Suppressor macrophage (primary cell): ENCODE measurements around the gene S100A6.
"Not testable (repeated sequence)": the region's sequence is repeated elsewhere in the genome, so short reads cannot be mapped to it uniquely, and the experiment has no call there.

ENCODE experiments used
- DNase-seq, 4 experiments: peaks; one replicate each; pipeline ENCODE4 v3.0.0-alpha.2; 2020 to 2022

S100A6 gene

DNA sequence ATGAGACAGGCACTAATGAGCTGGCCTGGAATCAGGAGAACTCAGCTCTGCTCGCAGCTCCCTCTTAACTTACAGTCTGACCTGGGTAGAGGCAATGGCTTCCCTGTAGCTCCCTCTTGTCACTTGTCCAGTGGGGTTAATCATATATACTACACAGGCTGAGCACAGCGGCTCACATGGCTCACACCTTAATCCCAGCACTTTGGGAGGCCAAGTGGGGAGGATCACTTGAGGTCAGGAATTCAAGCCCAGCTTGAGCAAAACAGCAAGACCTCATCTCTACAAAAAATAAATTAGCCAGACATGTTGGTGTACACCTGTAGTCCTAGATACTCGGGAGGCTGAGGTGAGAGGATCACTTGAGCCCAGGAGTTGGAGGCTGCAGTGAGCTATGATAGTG, 4.2 kb downstream of the S100A6 start:
- DNase-seq = no peak

DNA sequence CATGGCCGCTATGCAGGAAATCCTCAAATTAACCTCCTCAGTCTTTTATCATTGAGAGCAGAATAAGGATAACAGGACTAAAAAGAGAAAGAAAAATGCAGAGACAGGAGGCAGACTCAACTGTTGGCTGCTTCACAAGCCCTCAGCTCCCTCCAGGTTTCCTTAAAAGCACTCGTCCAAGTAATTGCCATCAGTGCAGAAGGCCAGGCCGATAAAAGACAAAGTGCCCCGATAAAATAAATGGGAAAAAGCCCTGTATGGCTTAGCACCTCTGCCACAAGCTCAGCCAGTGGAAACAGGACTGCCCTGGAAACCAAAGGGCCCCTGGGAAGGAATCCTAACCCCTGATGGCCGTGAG, 8.1 kb downstream of the S100A6 start:
- no peak for DNase-seq

- no peak for DNase-seq
Observed at GRCh38 chr1:153527023-153527682, 8.6 kb downstream of the S100A6 start.

- DNase-seq = peak; percentile 47 to 70 (median 62)
Observed at GRCh38 chr1:153526132-153526543, 9.7 kb downstream of the S100A6 start.

DNA sequence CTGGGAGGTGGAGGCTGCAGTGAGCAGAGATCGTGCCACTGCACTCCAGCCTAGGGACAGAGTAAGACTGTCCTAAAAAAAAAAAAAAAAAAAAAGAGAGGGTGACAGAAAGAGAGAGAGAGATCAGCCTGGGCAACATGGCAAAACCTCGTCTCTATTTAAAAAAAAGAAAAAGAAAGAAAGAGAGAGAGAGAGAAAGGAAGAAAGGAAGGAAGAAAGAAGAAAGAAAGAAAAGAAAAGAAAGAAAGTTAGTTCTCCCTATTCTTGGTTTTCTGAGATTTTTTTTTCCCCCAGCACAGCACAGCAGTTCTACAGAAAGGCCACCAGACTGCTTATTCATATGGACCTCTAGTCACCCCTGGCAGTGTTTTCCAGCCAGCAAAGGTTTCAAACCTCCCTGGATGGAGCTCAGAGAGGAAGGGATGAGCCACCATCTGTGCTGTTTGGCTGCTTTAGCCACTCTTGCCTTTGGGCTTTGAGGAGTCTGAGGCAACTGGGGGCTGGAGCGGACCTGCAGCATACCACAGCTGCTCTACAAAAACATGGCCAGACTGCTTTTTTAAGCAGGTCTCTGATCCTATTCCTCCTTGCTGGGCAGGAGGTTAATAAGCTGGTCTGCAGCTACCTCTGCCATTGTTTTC, 10.6 kb downstream of the S100A6 start:
- no peak for DNase-seq

DNA sequence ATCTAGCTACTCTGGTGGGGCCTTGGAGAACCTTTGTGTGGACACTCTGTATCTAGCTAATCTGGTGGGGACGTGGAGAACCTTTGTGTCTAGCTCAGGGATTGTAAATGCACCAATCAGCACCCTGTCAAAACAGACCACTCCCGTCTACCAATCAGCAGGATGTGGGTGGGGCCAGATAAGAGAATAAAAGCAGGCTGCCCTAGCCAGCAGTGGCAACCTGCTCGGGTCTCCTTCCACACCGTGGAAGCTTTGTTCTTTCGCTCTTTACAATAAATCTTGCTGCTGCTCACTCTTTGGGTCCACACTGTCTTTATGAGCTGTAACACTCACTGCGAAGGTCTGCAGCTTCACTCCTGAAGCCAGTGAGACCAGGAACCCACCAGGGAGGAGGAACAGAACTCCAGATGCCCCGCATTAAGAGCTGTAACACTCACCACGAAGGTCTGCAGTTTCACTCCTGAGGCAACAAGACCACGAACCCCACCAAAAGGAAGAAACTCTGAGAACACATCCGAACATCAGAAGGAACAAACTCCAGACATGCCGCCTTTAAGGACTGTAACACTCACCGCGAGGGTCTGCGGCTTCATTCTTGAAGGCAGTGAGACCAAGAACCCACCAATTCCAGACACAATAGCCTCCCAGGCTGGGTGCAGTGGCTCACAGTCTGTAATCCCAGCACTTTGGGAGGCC, 13.3 kb downstream of the S100A6 start:
- not testable (repeated sequence) for DNase-seq

GRCh38 chr1:153521808-153522207, 14.0 kb downstream of the S100A6 start:
- DNase-seq = not testable (repeated sequence)

DNA sequence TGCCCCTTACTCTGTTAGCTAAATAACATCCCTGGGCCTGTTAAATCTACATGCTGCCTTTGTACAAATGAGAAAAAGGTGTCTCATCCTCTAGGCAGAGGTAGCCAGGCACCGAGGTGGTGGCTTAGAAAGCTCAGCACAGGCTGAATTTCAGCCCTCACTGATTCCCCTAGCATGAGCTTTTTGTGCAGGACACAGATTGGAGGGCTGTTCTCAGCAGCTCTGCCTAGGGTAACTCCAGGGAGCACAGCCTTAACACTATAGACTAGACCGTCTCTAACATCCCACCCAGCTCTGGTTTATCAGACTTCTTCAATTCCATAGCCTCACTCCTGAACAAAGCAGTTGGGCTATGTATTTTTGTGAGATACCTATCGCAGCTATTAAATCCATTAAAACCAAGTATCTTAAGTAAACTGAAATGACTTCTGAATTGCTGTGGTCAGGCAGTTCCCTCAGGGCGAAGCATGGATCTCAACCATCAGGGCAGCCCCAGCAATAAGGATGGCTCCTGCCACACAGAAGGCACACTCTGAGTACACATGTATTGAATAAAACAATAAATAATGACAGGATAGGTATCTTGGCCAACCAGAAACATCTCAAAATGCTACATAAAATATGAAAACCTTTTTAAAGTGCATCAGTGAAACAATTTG, 14.8 kb downstream of the S100A6 start:
- DNase-seq = no peak

- not testable (repeated sequence) for DNase-seq
Observed at GRCh38 chr1:153520137-153520691, 15.6 kb downstream of the S100A6 start.

- DNase-seq = no peak
Observed at GRCh38 chr1:153519242-153519641, 16.5 kb downstream of the S100A6 start.

GRCh38 chr1:153515504-153516394, 20.0 kb downstream of the S100A6 start:
- DNase-seq = peak in 3 of 4 experiments; percentile 45 to 64 (median 52)

- DNase-seq = no peak
Observed at GRCh38 chr1:153513666-153514065, 22.1 kb downstream of the S100A6 start.

GRCh38 chr1:153513023-153513422, 22.8 kb downstream of the S100A6 start:
- DNase-seq = peak in 3 of 4 experiments; percentile 37 to 56 (median 52)

DNA sequence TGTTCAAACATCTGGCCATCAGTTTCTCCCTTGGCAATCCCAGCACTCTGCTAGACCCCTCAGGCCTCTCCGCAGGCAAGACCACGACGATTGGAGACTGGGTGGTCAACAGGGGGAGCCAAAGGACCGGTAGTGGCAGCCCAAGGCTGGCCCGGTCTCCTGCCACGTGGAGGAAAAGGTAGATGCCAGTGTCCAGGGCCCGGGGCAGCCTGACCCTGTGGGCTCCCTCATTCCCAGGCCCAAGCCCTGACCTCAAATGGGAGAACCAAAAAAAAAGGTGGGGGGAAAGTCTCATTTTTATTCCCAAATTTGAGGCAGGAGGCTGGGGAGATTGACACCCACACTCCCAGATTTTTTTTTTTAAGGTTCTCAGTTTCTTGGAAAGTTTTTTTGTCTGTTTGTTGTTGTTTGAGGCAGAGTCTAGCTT, 24.8 kb downstream of the S100A6 start:
- peak; percentile 78 to 89 (median 84) for DNase-seq

GRCh38 chr1:153509729-153510354, 25.9 kb downstream of the S100A6 start:
- DNase-seq = peak; percentile 48 to 74 (median 63)

GRCh38 chr1:153509036-153509435, 26.8 kb downstream of the S100A6 start:
- DNase-seq = no peak

DNA sequence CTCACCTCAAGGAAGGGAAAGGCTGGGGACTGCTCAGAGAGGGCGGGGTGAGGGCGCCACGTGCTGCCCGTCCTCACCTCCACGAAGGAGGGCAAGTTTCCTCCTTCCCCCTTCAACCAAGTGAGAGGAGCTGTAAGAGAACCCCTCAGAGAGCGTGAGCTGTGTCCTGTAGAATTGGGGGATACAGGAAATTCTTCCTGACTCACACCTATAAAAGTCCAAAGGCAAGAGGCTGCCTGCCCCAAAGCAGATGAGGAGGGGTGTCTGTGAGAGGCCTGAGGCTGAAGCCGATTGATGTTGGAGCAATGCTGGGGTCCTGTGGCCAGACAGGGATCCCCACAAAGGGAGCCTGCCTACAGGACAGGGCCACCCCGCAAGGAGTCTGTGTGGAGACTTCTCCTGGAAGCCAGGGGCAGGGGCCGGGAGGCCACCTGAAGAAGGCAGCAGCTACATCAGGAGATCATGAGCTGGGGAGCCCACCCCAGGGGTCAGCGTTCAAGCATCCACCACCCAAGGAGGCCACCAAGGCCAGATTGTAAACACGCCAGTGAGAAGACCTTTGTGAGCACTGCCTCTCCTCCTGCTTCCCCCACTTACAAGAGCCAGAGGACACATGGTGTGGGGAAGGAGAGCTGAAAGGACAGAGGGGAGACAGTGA, 27.7 kb downstream of the S100A6 start:
- DNase-seq = no peak

DNA sequence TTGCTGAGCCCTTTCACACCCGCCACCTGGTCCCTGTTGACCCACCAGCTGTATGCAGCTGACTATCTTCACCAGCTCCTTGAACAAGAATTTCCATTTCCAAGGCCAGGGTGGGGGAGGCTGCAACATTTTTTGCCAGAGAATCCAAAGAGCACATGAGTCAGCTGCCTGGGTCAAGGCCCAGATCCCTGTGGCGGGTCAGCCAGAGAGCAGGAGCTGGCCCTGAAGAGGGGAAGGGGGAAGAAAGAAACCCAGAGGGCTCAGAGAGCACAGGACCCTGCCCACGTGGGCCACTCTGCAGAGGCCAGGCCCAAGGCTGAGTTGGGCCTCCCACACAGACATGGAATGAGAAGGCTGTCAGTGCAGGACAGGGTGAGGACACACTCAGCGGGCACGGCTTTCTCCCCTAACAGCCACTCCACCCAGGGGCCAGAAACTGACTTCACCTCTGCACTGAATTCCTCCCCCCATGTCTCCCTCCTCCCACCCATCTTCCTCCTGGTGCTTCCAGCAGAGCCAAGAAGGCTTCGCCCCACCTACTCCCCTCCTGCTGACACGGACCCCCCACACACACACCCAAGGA, 28.9 kb downstream of the S100A6 start:
- DNase-seq = no peak

DNA sequence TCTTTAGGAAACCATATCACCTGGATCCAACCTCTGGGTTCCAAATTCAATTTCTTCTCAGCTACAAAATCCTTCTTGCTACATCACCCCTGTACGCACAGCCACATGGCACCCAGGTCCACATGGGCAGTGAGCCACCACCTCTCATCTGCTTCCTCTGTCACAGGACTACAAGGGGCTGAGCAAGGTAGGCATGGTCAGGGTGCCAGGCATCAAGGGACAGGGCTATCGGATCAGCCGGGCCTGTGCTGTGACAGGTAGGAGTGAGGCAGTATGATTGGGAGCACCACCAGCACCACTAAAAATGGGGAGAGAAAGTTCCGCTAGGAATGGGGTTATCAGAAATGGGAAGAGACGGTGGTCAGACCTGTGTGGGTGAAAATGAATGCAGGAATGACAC, 29.4 kb downstream of the S100A6 start:
- DNase-seq = no peak

DNA sequence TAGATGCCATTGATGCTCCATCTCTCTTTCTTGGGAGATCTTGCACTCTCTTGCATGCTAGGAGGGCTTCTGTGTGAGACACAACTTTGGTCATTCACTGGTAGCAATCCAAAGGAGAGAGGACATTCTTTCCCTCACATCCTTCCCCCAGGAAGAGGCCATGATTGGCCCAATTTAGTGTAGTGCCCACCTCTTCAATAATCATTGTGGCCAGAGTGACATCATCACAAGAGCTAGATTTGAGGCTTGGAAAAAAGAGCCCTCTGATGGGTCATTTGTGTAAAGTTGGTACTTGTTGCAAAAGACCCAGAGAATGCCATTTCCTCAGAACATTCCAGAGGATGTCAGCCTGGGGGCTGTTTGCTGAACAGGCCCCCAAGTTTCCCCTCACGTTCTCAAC, 30.2 kb downstream of the S100A6 start:
- no peak for DNase-seq
